Neural cell (in vitro differentiated cells): ENCODE measurements around the gene ANKRD2. TPM values are rescaled to one million over a fixed set of nuclear protein-coding genes. Genes with fewer than 3 reads are reported as not detected.

Experiments used
- H2AFZ ChIP-seq: fragments of 200-600, 300-800 bp; sonication (generic), shearing (Covaris generic); 2 replicates; pipeline ENCODE4 v1.6.0; 2014; ENCODE audit warnings: low read depth, mild to moderate bottlenecking, antibody characterized with exemption, low read length, moderate library complexity
- H3F3A ChIP-seq: fragments of 200-600 bp; shearing (Covaris generic); 2 replicates; pipeline ENCODE4 v1.6.1; 2016; ENCODE audit warnings: mild to moderate bottlenecking, moderate library complexity, mixed read lengths, antibody characterized with exemption, low read length; ENCODE audit not compliant: insufficient read depth, poor library complexity, severe bottlenecking
- H3K27ac ChIP-seq: fragments of 200-600, 300-800 bp; sonication (generic), shearing (Covaris generic); 2 replicates; pipeline ENCODE4 v1.5.1; 2014; ENCODE audit warnings: mild to moderate bottlenecking, low read length, moderate library complexity
- H3K27me3 ChIP-seq: fragments of 300-800, 200-600 bp; sonication (generic), shearing (Covaris generic); 2 replicates; pipeline ENCODE4 v1.6.0; 2014; ENCODE audit warnings: mild to moderate bottlenecking, low read depth, low read length, moderate library complexity; ENCODE audit not compliant: insufficient read depth
- H3K36me3 ChIP-seq: fragments of 300-800, 200-600 bp; sonication (generic), shearing (Covaris generic); 2 replicates; pipeline ENCODE4 v1.5.1; 2014; ENCODE audit warnings: mild to moderate bottlenecking, antibody characterized with exemption, low read length, moderate library complexity; ENCODE audit not compliant: insufficient read depth
- H3K4me2 ChIP-seq: fragments of 300-800, 200-600 bp; sonication (generic), shearing (Covaris generic); 2 replicates; pipeline ENCODE4 v1.6.0; 2014; ENCODE audit warnings: mild to moderate bottlenecking, low read length
- H3K4me3 ChIP-seq: fragments of 300-800, 200-600 bp; sonication (generic), shearing (Covaris generic); 2 replicates; pipeline ENCODE4 v1.5.1; 2014; ENCODE audit warnings: mild to moderate bottlenecking, low read length, moderate library complexity
- H3K79me2 ChIP-seq: fragments of 200-600 bp; shearing (Covaris generic); replicated peaks from 2 replicates; pipeline ENCODE4 v1.6.0; 2014; ENCODE audit warnings: mild to moderate bottlenecking, low read length, moderate library complexity; ENCODE audit not compliant: insufficient read depth
- H3K9ac ChIP-seq: fragments of 300-800, 200-600 bp; sonication (generic), shearing (Covaris generic); 2 replicates; pipeline ENCODE4 v1.6.1; 2016; ENCODE audit warnings: mild to moderate bottlenecking, low read length, mixed read lengths
- H3K9me2 ChIP-seq: fragments of 200-600 bp; shearing (Covaris generic); 2 replicates; pipeline ENCODE4 v1.6.1; 2016; ENCODE audit warnings: mild to moderate bottlenecking, low read length, mixed read lengths; ENCODE audit not compliant: insufficient read depth
- H3K9me3 ChIP-seq: fragments of 200-600, 300-800 bp; sonication (generic), shearing (Covaris generic); 2 replicates; pipeline ENCODE4 v1.6.1; 2016; ENCODE audit warnings: mild to moderate bottlenecking, mixed run types, low read length, moderate library complexity, mixed read lengths
- H4K20me1 ChIP-seq: fragments of 200-600 bp; shearing (Covaris generic); 2 replicates; pipeline ENCODE4 v1.6.1; 2016; ENCODE audit warnings: mild to moderate bottlenecking, mixed run types; ENCODE audit not compliant: insufficient read depth
- EP300 ChIP-seq: fragments of 450-650 bp; conservative IDR thresholded peaks from 2 replicates; pipeline ENCODE4 v1.6.1; 2014; ENCODE audit warnings: antibody characterized with exemption, mild to moderate bottlenecking, moderate library complexity; ENCODE audit not compliant: poor library complexity, severe bottlenecking
- EZH2 ChIP-seq: fragments of 200-600, 300-800 bp; shearing (Covaris generic), sonication (generic); IDR thresholded peaks from 2 replicates; pipeline ENCODE4 v1.6.1; 2014; ENCODE audit warnings: antibody characterized with exemption, low read length, borderline replicate concordance, mild to moderate bottlenecking; ENCODE audit not compliant: insufficient read depth, poor library complexity, severe bottlenecking
- MXI1 ChIP-seq: fragments of 450-650 bp; conservative IDR thresholded peaks from 2 replicates; pipeline ENCODE4 v1.6.1; 2014; ENCODE audit warnings: antibody characterized with exemption, mild to moderate bottlenecking; ENCODE audit not compliant: poor library complexity, severe bottlenecking
- POLR2AphosphoS5 ChIP-seq: IDR thresholded peaks from 2 replicates; pipeline ENCODE4 v1.6.1; 2012
- RAD21 ChIP-seq: fragments of 450-650 bp; conservative IDR thresholded peaks from 2 replicates; pipeline ENCODE4 v1.6.1; 2014; ENCODE audit warnings: antibody characterized with exemption, mild to moderate bottlenecking, moderate library complexity
- SMC3 ChIP-seq: fragments of 450-650 bp; conservative IDR thresholded peaks from 2 replicates; pipeline ENCODE4 v1.6.1; 2014; ENCODE audit warnings: antibody characterized with exemption, mild to moderate bottlenecking, moderate library complexity; ENCODE audit not compliant: poor library complexity
- TAF1 ChIP-seq: IDR thresholded peaks from 2 replicates; pipeline ENCODE4 v1.6.1; 2012; ENCODE audit warnings: low read depth
- polyA plus RNA-seq: library from polyadenylated mRNA; depleted of rRNA; stranded (reverse); fragments of >200 nt; gene quantifications from 2 replicates; pipeline ENCODE4 v1.2.3, GENCODE V29; 2014
- TF ChIP-seq, protein P1 (sequence below): fragments of 450-650 bp; IDR thresholded peaks from 2 replicates; pipeline ENCODE4 v1.5.1; 2014; ENCODE audit warnings: antibody characterized with exemption, mild to moderate bottlenecking, moderate library complexity; ENCODE audit not compliant: poor library complexity, severe bottlenecking
- TF ChIP-seq, protein P2 (sequence below): IDR thresholded peaks from 2 replicates; pipeline ENCODE4 v1.6.1; 2012; ENCODE audit warnings: borderline replicate concordance

Gene ANKRD2
- polyA plus RNA-seq, 1 donor from 2014 or later, result not detected

DNA sequence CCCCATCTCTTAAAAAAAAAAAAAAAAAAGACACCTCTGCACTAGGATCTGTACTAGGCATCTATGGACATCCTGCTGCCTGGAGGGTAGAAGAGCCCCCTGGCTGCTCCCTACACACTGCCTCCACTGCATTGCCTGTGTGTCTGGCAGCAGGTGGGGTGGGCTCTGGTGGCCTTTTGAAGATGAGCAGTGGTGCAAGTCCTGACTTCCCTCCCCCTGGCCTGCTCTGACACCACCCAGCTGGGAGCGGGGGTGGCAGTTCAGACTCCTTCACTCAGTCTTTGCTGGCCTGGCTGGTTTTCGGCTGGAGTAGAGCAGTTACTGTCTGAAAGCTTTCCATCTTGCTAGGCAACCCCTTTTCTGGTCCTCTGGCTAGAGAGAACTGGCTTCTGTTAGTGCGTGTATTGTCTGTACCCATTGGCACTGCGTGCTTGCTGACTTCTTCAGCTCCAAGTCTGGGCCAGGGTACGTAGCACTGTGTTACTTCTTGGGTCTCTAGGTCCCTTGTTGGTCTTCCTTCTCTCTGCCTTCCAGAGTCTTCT lies 34.6 kb downstream of the ANKRD2 start:
- TF ChIP-seq RAD21 (no peak), EP300 (no peak), POLR2AphosphoS5 (no peak), TAF1 (no peak), SMC3 (no peak), EZH2 (no peak), MXI1 (no peak)
- TF ChIP-seq, protein P1, sequence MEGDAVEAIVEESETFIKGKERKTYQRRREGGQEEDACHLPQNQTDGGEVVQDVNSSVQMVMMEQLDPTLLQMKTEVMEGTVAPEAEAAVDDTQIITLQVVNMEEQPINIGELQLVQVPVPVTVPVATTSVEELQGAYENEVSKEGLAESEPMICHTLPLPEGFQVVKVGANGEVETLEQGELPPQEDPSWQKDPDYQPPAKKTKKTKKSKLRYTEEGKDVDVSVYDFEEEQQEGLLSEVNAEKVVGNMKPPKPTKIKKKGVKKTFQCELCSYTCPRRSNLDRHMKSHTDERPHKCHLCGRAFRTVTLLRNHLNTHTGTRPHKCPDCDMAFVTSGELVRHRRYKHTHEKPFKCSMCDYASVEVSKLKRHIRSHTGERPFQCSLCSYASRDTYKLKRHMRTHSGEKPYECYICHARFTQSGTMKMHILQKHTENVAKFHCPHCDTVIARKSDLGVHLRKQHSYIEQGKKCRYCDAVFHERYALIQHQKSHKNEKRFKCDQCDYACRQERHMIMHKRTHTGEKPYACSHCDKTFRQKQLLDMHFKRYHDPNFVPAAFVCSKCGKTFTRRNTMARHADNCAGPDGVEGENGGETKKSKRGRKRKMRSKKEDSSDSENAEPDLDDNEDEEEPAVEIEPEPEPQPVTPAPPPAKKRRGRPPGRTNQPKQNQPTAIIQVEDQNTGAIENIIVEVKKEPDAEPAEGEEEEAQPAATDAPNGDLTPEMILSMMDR, result no peak
- TF ChIP-seq, protein P2, sequence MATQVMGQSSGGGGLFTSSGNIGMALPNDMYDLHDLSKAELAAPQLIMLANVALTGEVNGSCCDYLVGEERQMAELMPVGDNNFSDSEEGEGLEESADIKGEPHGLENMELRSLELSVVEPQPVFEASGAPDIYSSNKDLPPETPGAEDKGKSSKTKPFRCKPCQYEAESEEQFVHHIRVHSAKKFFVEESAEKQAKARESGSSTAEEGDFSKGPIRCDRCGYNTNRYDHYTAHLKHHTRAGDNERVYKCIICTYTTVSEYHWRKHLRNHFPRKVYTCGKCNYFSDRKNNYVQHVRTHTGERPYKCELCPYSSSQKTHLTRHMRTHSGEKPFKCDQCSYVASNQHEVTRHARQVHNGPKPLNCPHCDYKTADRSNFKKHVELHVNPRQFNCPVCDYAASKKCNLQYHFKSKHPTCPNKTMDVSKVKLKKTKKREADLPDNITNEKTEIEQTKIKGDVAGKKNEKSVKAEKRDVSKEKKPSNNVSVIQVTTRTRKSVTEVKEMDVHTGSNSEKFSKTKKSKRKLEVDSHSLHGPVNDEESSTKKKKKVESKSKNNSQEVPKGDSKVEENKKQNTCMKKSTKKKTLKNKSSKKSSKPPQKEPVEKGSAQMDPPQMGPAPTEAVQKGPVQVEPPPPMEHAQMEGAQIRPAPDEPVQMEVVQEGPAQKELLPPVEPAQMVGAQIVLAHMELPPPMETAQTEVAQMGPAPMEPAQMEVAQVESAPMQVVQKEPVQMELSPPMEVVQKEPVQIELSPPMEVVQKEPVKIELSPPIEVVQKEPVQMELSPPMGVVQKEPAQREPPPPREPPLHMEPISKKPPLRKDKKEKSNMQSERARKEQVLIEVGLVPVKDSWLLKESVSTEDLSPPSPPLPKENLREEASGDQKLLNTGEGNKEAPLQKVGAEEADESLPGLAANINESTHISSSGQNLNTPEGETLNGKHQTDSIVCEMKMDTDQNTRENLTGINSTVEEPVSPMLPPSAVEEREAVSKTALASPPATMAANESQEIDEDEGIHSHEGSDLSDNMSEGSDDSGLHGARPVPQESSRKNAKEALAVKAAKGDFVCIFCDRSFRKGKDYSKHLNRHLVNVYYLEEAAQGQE, result no peak
- H2AFZ ChIP-seq, result no peak overlapping the region

DNA sequence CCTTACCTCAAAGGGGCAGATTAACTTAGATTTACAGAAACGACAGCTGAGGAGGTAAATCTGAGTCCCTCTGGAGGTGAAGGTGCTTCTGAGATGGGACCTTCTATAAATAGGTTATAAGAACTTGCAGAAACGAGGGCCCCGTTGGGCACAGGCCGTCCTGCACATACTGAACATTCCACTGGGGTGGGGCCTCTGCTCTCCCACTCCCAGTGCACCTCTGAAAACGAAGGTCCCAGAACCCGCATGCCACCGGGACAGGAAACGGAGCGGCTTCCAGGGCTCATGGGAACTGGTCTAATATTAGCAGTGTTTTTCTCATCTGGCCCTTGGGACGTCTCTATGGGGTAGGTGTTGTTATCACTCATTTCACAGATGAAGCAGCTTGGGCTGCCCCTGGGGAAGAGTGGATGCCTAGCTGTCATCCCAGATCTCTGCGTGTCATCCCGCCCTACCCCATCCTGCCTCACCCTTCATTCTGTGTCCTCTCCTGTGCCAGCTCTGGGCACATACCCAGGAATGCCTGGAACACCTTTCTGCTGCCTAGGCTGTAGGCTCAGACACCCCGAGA lies 36.5 kb downstream of the ANKRD2 start:
- no peak overlapping the region for H2AFZ ChIP-seq
- H3K27ac ChIP-seq, result no peak overlapping the region
- no peaks in the 10 kb centered on the region for H3K36me3 ChIP-seq
- H3K79me2 ChIP-seq, result no peaks in the 10 kb centered on the region
- H3K9me2 ChIP-seq, result no peaks in the 10 kb centered on the region
- H3K4me2 ChIP-seq, result no peak overlapping the region
- no peaks in the 10 kb centered on the region for H3F3A ChIP-seq
- H3K27me3 ChIP-seq, result no peaks in the 10 kb centered on the region
- no peak overlapping the region for H3K9ac ChIP-seq
- no peaks in the 10 kb centered on the region for H4K20me1 ChIP-seq
- H3K4me3 ChIP-seq, result no peak overlapping the region
- no peaks in the 10 kb centered on the region for H3K9me3 ChIP-seq
- TF ChIP-seq EZH2 (no peak), TAF1 (no peak), MXI1 (no peak), RAD21 (no peak), POLR2AphosphoS5 (no peak), EP300 (no peak), SMC3 (no peak)
- TF ChIP-seq, protein P2, result no peak
- TF ChIP-seq, protein P1, result no peak

More for the DNA sequence above, 34.6 kb downstream of the ANKRD2 start:
- no peak overlapping the region for H3K4me2 ChIP-seq
- no peaks in the 10 kb centered on the region for H3K27me3 ChIP-seq
- no peaks in the 10 kb centered on the region for H3K79me2 ChIP-seq
- no peak overlapping the region for H3K4me3 ChIP-seq
- no peaks in the 10 kb centered on the region for H4K20me1 ChIP-seq
- H3F3A ChIP-seq, result no peaks in the 10 kb centered on the region
- H3K9me2 ChIP-seq, result no peaks in the 10 kb centered on the region
- no peaks in the 10 kb centered on the region for H3K36me3 ChIP-seq
- no peaks in the 10 kb centered on the region for H3K9me3 ChIP-seq
- H3K27ac ChIP-seq, result no peak overlapping the region
- no peak overlapping the region for H3K9ac ChIP-seq
